ENCODE data around the gene PLA1A.
A peak's percentile ranks its signal among the peaks of the same experiment; 100 is the strongest.
"Not testable (repeated sequence)": the region's sequence is repeated elsewhere in the genome, so short reads cannot be mapped to it uniquely, and the experiment has no call there.

The PLA1A gene

DNA sequence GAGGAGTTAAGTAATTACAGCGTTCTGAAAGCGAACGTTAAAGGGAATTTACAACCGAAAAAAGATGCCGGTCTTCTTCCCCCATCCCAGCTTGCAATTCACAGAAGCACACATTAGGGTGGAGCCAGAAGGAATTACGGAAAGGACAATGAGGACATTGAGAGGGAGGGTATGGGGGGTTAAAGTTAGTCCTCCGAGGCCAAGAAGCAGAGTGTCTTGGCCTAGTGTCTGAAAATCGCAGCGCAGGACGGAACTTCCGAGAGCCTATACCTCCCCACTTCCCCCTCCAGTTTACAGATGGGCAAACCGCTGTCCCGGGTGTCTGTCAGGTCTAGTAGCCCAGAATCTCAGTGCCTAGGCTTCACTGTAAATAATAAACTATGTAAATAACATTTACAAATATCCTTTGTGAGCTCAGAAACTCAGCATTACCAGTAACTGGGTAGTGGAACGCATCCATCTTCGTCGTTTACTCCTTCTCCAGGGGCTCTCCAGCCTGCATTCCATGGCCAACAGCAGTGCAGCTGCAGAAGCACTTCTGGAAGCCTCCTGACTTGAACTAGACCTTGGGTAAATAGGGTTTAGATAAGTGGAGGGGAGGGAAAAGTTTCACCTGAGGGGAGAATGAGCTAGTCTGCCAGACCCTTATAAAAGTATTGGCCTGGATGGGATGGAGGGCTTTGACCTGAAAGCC is 17.5 kb upstream of the PLA1A start:
- DNase-seq, result peak in 1 of 2 experiments; percentile 23

DNA sequence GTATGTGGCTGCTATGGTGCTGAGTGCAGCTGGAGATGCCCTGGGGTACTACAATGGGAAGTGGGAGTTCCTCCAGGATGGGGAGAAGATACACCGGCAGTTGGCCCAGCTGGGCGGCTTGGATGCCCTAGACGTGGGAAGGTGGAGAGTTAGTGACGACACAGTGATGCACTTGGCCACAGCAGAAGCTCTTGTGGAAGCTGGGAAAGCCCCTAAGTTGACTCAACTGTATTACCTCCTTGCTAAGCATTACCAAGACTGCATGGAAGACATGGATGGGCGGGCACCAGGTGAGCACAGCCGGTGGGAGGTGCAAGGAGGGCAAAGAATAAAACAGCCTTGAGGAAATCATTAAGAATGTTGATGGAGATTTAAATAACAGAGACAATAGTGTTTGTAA is 15.5 kb upstream of the PLA1A start:
- no peak for DNase-seq

DNA sequence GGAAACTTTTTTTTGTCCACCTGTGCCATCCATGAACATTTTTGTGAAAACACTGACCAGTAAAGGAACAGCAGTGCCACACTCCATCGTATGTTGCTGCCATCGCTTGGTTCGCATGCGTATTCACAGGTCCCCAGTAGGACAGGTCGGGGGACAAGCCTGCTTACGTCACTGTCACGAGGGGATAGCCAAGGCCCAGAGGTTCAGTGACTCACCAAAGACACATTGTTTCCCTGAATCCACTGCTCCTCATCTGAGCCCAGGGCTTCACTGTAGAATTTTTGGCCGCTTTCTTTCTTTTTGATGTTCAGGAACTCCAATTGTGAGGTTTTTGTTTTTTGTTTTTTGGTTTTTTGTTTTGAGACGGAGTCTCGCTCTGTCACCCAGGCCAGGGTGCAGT is 12.5 kb upstream of the PLA1A start:
- no peak for DNase-seq

DNA sequence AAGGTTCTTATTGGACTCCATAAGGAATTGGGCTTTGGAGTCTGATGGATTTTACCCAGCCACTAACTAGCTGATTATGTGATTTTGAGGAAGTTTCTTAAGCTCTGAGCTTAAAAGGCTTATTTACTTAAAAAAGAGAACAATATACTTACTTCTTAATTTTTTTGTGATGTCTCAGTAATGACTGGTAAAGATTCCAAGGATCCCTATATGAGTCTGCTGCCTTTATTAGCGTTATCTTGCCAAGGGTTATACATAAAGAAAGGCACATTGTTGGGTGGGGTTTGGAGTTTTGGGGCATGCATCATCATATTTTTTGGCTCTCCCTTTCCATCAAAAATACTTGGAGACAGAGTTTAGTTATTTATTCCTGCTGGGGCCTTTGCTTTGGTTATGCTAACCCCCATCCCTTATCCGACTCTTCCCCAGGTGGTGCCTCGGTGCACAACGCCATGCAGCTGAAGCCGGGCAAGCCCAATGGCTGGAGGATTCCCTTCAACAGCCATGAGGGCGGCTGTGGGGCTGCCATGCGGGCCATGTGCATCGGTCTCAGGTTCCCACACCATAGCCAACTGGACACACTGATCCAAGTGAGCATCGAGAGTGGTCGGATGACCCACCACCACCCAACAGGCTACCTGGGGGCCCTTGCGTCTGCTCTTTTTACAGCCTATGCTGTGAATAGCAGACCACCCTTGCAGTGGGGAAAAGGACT is 11.7 kb upstream of the PLA1A start:
- no peak for DNase-seq

DNA sequence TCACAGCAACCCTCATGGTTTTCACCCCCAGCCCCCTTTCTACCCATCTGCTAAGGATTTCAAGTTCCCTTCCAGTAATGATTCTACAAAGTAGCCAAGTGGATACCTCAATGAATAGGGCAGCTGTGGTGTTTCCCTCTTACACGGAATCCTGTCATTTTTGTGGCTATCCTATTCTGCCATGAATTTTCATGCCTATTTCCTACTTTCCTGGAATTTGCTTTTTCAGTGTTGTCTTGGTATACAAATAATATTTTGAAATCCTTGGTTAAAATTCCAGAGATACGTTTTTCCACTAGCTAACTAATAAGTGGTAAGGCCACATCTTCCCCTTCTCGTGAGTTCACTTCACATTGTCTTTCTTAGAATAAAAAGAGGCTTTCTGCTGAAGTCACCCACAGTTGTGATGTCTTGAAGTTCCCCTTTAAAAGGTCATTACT is 10.9 kb upstream of the PLA1A start:
- DNase-seq, result no peak

DNA sequence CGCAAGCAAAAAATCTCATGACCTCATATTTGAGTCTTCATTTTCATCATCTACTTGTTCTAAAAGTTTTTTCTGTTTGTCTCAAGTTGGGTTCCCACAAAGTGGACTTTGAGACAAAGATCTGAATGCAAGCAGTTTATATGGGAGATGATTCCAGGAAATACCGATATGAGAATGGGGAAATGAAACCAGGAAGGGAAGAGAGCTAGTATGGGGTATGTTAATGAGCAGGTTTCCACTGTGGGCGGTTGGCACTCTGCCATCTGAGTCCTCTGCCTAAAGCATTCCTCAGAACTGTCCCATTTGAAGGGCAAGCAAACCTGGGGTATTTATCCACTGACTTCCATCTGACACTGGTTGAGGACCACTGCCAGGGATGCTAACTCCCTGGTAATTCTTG is 9.6 kb upstream of the PLA1A start:
- peak in 1 of 2 experiments; percentile 4 for DNase-seq

DNA sequence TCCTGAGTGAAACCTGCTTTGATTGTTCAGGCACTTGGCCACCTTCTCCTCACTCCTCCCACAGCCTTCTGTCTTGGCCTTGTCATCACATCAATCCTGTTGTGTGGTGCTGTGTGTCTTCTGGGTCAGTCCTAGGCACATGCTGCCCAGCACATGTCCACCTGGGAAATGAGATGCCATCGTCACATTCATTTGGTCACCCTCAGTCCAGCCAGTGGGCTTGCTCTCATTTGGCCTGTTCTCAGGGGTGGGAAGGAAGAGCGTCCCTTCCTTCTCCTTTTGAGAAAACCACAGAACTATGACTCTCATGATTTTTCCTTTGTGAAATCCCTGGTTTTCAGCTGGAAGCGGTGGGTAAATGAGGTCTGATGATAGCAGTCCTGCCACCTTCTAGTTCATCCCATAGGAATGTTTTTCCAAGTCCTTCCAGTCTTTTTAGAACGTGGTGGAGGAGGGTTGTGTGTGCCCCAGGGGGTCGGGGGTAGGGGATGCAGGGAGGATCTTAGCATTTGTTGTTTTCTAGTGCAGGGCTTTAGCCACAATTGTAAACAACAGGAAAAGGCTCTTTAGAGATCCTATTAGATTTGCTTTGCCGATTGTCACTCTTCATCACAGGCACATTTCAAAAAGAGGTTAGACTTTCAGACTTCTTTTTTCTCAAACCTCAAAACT is 8.4 kb upstream of the PLA1A start:
- DNase-seq, result no peak

DNA sequence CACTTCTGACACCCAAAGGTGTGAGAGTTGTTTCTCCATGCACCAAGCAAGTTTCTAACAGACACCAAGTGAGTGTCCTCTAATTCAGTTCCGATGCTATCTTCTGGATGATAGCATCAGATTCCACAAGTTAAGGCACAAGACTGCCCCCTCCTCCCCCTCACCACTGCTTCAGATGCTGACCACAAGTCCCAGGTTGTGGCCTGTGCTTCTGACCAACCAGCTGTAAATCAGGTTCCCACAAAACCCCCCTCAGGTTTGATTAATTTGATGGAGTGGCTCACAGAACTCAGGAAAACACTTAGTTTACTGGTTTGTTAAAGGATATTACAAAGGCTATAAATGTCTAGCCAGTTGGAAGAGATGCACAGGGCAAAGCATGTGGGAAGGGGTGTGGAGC is 7.0 kb upstream of the PLA1A start:
- DNase-seq, result no peak

DNA sequence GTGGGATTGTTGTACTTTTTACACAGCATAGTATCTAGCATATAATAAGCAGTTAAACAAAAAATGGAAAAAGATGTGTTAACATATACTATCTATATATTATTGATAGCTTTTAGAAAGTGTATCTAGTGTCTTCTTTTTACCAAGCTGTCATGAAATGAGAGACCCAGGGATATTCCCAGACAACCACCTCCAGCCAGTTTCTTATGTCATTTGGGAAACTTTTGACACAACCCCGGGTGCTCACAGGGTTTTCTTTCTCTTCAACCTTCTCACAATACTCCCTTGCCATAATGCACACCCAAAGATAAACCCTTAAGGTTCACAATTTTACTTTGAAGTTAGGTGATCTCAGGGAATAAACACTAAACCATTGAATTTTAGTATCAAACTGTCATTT is 4.8 kb upstream of the PLA1A start:
- DNase-seq, result no peak

DNA sequence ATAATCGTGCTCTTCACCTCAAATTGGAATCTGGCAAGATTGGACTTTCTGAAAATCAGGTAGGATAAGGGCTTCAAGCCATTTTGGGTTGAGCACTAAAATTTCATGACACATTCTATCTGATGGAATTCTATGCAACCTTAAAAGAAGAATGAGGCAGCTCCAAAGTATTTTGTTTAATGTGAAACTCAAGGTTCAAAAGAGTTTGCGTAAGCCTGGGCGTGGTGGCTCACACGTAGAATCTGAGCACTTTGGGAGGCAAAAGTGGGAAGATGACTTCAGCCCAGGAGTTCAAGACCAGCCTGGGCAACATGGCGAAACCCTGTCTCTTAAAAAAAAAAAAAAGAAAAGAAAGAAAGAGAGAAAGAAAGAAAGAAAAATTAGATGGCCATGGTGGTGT is 3.6 kb upstream of the PLA1A start:
- no peak for DNase-seq

DNA sequence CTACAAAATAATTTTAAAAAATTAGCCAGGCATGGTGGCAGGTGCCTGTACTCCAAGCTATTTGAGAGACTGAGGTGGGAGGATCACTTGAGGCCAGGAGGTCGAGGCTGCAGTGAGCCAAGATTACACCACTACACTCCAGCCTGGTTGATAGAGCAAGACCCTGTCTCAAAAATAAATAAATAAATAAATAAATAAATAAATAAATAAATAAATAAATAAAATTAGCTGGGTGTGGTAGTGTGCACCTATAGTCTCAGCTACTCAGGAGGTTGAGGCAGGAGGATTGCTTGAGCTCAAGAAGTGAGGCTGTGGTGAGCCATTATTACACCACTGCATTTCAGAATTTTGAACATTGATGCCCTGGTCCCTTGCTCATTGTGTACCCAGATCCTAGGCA is 2.8 kb upstream of the PLA1A start:
- not testable (repeated sequence) for DNase-seq

DNA sequence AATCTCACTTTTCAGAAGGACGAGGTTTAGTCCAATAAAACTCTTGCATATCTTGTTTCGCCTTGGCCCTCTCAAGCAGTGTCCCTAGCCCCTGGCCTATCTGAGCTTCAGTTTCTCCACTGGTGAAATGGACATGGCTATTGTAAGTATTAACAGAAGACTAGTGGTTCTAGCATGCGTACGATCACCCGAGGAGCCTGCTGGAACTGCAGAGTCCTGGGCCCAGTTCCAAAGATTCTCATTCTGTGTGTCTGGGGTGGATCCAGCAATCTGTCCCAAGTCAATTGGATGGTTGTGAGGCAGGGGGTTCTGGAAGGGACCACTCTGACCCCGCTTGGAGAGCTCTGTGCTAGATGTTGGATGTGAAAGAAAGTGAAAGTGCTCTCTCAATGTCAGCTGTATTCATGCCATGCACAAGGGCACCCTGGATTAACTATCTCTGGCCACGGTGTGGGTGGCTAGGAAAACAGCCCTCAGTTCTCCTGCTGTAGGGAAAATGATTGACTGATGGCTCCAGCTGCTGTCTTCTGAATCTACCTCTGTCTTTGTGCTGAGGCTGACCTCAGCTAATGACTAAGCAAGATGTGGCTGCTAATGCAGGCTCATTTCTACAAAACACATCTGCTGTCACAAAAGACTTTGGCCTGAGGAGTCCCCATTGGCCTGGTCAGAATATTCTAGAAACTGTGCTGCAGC is 1.9 kb upstream of the PLA1A start:
- no peak for DNase-seq

DNA sequence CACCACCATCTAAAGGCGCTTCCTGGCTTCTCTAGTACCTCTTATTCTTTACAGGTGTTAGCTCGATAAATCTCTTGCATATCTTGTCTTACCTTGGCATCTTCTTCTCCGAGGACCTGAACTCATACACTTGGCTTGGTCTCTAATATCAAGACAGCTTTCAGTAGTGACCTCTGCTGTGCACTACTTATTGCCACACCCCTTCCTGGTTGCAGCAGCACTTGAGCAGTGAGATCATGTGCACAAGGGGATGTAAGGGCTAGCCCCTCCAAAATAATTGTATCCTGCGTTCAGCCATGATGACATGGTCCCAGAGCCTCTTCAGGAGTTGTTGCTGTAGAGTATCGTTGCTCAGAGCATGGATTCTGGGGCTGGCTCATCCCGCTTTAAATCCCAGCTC is 1.3 kb upstream of the PLA1A start:
- no peak for DNase-seq

DNA sequence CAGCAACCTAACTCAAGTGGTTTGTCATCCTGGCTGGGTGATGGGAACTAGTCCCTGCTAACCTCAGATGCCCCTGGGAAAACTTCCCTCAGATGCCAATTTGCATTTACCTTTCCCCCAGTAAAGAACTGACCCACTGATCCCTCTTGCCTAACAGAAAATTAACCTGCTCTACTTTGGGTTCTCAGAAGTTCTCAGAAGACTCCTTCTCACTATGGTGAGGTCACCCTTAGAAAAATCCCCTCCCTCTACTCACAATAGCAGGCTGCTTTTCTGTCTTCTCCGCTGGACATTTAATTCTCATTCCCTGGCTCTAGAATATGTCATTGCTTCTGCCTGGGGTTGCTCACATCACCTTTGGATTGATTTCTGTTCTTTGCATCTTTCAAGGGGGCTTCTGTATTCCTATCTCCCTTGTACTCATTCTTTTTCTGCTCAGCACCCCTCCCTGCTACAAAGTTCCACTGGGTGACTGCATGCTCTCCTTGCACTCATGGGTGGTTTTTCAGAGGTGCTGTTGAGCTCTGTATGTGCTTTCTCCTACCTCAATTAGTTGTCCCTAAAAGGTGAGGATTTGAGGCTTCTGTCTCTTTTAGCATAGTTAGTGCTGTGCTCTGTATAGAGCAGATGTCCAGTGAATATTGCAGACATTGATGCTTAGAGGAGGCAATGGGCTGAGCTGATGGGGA is 869 bp downstream of the PLA1A start:
- DNase-seq, result peak in 1 of 2 experiments; percentile 7

DNA sequence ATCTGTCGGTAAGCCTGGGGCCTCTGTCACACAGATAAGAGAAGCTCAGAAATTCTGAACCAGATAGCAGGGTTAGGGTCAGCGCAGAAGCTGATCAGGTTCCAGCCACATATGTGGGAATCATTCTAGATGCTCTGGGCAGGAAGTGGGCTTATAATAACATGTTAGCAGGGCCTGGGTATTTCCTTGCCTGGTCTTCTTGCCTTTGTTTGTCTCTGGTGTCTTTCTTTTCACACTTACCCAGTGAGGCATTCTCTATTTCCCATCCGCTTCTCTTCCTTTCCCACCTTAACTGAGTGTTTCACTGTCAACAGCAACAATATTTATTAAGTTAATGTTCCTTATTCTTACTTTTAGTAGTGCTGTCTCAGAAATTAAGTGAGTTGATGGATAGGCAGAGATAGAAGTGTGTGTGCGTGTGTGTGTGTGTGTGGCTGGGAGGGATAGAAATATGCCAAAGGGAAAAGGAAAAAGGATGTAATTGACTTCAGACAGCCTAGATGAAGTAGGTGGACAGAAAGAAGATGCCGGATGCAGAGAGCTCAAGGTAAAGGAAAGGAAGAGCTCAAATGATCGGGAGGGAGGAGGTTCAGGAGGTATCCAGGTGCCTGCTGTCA is 2.0 kb downstream of the PLA1A start:
- DNase-seq, result no peak

DNA sequence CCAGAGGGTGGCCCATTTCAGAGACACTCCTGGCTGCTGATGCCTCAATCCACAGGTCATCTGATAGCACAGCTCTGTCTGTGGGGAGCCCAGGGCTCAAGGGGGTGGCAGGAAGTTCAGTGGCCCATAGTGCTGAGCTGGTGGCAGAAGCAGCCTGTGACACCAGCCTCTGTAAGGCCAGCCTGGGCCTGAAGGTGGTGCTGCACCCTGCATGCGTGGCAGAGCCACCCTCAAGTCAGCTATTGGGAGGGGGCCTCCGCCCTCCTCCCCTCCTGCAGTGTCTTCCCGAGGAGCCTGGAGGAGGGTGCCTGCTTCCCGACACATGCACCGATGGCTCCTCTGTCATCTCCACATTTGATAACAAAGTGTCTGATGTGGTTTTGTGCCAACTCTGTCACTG is 3.0 kb downstream of the PLA1A start:
- DNase-seq, result peak in 1 of 2 experiments; percentile 19

DNA sequence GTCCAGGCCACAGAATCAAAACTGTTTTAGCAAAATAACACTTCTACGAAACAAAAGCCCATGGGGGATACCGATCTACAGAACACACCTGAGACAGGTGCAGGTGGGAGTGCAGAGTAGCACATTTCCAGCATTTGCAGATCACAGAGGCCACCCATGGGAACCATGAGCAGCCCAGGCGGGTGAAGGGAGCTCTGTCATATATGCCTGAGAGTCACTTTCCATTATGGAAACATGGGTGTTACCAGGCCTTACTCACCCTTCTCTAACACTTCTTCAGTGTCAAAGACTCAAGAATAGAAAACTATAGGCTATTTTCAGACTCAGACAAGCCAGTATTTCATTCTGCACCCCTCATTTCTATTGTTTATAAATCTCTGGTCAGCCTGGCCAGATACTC is 3.5 kb downstream of the PLA1A start:
- no peak for DNase-seq

DNA sequence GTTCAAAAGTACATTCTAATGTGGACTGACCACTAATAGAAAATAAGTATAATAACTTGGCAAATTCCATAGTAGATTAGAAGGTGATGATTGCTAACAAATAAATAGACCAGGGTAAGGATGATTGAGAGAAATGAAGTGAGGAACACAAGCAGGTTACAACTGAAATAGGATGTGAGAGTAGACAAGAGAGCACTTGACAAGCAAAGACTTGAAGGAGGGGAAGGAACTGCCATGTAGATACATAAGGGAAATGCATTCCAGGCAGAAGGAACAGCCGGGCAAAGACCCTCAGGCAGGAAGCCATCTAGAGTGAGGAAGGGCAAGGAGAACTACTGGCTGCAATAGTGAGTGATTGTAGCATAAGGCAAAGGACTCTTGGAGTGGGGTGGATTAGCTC is 5.0 kb downstream of the PLA1A start:
- no peak for DNase-seq

DNA sequence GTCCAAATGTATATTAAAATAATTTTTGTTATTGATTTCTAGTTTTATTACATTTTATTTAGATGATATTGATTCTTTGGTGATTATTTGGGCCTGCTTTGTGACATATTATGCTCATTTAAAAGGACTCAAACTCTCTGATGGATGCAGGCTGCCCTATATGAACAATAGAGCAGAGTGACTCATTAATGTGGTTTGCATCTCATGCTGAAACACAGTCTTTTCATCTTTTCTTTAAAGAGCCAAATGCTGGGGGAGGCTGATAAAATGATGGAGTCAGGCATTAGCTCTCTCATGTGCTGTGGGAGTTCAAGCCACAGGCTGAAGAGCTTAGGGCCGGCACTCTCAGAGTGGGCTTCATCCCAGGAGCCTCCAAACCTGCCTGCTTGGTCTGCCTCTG is 7.2 kb downstream of the PLA1A start:
- no peak for DNase-seq

DNA sequence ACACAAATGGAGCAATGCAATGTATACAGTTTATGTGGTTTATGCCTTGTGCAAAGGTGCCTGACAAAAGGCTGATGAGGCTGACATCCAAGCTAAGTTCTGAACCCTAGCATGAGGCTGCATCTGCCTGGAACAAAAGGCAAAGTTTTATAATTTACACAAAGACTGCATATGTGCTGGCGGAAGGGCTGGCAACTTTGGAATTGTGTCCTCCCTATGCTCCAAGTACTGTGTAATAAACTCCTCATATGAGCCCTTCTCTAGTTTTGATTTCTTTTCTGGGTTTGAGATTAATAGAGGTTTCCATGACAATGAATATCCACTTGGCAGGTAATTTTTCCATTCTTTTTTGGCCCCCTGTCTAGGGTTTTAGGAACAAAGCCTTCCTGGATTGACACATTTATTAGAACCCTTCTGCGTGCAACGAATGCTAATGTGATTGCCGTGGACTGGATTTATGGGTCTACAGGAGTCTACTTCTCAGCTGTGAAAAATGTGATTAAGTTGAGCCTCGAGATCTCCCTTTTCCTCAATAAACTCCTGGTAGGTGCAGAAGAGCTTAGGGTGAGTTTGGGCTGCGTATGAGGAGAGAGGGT is 10.8 kb downstream of the PLA1A start:
- DNase-seq, result no peak

DNA sequence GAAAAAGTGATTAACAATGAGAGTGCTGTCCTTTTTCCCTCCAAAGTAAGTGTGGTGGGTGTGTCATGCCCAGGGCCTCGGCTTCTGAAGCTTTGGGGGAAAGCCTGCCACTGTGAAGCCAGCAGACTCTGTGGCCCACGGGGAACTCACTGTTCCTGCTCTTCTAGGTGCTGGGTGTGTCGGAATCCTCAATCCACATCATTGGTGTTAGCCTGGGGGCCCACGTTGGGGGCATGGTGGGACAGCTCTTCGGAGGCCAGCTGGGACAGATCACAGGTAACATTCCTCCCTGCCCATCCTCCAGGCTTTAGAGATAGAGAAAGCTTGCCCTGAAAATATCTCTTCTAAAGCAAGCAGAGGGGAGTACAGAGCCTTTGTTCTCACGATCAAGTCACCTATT is 11.6 kb downstream of the PLA1A start:
- no peak for DNase-seq

DNA sequence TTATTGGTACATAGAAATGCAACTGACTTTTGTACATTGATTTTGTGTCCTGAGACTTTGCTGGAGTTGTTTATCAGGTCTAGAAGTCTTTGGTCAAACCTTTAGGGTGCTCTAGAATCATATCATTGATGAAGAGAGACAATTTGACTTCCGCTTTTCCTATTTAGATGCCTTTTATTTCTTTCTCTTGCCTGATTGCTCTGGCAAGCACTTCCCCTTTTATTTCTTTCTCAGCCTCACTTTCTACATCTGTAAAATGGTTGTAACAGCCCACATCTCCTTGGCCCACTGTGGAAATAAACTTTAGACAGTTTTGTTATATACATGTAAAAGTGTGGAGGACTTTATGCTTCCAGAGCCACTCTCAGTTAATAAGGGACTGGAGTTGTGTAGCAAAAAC is 14.0 kb downstream of the PLA1A start:
- no peak for DNase-seq

All from NCI-H526 (cell line).